Loucy (cell line): ENCODE data around the gene PLEKHN1.
"Not testable (repeated sequence)": the region's sequence is repeated elsewhere in the genome, so short reads cannot be mapped to it uniquely, and the experiment has no call there.

Source experiments
- EZH2phosphoT487 ChIP-seq: fragments of 200-600 bp; IDR thresholded peaks from 2 replicates; pipeline ENCODE4 v1.6.1; 2018; ENCODE audit warnings: antibody characterized with exemption, mild to moderate bottlenecking, moderate library complexity, borderline replicate concordance
- TF ChIP-seq, protein P1 (sequence below): fragments of 200-600 bp; sonication (generic); conservative IDR thresholded peaks from 2 replicates; pipeline ENCODE4 v1.5.1; 2014; ENCODE audit warnings: mild to moderate bottlenecking, antibody characterized with exemption, low read length

DNA sequence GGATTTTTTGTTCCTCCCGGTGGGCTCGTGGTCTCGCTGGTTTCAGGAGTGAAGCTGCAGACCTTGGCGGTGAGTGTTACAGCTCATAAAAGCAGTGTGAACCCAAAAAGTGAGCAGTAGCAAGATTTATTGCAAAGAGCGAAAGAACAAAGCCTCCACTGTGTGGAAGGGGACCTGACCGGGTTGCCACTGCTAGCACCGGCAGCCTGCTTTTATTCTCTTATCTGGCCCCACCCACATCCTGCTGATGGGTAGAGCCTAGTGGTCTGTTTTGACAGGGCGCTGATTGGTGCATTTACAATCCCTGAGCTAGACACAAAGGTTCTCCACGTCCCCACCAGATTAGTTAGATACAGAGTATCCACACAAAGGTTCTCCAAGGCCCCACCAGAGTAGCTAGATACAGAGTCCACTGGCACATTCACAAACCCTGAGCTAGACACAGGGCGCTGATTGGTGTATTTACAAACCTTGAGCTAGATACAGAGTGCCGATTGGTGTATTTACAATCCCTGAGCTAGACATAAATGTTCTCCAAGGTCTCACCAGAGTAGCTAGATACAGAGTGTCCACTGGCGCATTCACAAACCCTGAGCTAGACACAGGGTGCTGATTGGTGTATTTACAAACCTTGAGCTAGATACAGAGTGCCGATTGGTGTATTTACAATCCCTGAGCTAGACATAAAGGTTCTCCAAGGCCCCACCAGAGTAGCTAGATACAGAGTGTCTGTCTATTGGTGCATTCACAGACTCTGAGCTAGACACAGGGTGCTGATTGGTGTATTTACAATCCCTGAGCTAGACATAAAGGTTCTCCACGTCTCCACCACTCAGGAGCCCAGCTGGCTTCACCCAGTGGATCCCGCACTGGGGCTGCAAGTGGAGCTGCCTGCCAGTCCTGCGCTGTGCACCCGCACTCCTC lies 51.4 kb downstream of the PLEKHN1 start:
- TF ChIP-seq, protein P1, sequence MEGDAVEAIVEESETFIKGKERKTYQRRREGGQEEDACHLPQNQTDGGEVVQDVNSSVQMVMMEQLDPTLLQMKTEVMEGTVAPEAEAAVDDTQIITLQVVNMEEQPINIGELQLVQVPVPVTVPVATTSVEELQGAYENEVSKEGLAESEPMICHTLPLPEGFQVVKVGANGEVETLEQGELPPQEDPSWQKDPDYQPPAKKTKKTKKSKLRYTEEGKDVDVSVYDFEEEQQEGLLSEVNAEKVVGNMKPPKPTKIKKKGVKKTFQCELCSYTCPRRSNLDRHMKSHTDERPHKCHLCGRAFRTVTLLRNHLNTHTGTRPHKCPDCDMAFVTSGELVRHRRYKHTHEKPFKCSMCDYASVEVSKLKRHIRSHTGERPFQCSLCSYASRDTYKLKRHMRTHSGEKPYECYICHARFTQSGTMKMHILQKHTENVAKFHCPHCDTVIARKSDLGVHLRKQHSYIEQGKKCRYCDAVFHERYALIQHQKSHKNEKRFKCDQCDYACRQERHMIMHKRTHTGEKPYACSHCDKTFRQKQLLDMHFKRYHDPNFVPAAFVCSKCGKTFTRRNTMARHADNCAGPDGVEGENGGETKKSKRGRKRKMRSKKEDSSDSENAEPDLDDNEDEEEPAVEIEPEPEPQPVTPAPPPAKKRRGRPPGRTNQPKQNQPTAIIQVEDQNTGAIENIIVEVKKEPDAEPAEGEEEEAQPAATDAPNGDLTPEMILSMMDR: not testable (repeated sequence)
- TF ChIP-seq EZH2phosphoT487: not testable (repeated sequence)
